HG02610 (cell line): ENCODE measurements around the gene RPRD1A.
"Not testable (repeated sequence)": the region's sequence is repeated elsewhere in the genome, so short reads cannot be mapped to it uniquely, and the experiment has no call there.

Experiments
- ATAC-seq: cut with Tn5 transposase; IDR thresholded peaks from one replicate; pipeline ENCODE4 v1.9.1; 2021; ENCODE audit warnings: mild to moderate bottlenecking, moderate library complexity; ENCODE audit not compliant: unreplicated experiment

Gene RPRD1A

DNA sequence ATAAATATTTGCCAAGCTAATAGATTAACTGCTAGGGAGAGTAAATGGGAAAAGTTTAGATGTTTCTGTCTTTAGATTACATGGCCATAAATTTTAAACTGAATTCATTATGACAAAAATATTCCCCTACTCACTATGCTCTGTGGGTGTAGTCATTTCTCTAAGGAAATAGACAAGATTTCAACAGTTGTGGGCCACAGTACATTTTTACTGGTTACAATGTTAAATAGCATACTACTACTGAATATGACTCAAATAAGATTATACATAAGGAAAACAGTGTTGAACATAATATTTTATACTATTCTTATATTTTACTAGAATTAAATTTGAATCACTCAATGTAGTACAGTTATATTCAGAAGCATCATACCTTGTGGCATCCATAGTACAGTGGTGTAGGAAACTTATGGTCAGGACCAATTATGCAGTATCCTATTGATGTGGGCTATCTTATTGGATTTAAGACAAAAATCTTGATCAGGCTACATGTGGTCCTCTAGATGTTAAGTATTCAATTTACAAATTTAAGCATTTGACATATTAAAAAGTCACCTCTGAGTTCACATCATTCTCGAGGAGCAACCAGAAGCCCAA lies 33.0 kb downstream of the RPRD1A start:
- no peak for ATAC-seq

DNA sequence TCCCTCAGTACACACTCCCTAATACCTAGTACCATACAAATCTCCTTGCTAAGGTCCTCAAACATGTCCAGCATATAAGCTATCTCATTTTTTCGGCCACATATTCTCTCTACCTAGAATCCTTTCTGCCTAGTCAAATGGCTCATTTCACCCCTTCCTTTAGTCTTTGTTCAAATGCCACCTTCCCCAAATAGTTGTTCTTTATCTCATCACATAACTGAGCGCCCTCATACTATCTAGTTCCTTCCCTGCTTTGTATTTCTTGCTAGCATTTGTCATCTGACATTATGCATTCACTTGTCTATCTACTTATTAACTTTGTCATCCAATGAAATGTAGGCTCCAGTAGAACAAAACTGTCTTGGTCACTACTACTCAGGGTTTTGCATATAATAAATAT lies 35.5 kb downstream of the RPRD1A start:
- no peak for ATAC-seq

DNA sequence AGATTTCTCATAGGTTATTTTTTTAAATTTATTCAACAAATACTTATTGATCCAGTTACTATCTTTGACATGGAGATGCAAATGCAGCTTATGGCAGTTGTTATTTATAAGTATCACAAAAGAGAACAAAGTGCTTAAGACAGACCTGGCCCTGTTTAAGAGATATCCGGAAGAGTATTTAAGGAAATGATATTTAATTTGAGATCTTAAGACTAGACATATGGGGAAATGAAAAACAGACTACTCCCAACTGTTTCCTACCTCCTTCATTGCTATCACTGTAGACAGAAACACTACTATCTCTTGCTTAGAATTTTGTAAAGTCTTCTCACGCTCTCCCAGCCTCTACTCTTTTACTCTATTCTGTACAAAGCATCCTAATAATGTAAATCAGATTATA lies 36.0 kb downstream of the RPRD1A start:
- no peak for ATAC-seq

DNA sequence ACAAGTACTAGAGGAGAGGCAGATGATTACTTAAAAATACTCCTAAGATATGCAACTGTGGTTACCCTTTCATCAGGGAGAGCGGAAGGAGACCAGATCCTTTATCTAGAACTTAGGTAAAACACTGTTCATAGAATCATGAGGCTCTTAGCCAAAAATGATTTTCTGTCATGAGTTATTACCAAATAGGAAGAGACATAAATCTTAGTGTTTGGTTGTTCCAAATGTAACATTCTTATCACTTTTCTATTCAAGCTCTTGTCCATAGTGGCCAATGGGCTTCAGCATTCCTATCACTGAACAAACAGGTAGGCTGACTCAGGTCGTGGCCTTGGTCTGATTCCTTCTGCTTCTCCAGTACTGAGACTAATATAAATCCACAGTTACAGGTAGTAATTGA lies 38.5 kb downstream of the RPRD1A start:
- no peak for ATAC-seq

DNA sequence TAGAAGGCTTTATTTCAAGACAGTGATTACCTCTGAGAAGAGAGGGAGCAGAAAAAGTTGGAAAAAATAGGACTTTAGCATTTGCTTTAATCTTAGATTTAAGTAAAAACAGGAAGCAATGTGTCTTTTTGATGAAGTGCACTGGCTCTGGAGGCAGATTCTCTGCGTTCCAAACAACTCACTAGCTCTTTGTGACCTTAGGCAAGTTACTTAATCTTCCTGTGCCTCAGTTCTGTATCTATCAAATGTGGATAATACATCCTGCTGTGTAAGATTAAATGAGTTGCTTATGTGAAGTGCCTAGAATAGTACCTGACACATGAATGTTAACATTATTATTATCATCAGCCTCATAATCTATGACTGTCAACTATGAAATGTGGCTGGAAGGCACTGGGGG lies 42.3 kb downstream of the RPRD1A start:
- no peak for ATAC-seq

DNA sequence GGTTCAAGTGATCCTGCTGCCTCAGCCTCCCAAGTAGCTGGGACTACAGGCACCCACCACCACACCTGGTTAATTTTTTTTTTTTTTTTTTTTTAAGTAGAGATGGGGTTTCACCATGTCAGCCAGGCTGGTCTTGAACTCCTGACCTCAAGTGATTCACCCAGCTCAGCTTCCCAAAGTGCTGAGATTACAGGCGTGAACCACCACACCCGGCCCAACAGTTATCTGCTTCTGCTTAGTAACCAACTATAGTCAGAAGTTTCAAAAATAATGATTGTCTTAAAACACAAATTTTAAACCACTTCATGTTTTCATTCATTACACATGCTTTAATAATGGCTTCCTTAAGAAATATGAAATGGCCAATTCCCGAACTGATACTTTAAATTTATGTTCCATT lies 43.1 kb downstream of the RPRD1A start:
- ATAC-seq, result not testable (repeated sequence)

DNA sequence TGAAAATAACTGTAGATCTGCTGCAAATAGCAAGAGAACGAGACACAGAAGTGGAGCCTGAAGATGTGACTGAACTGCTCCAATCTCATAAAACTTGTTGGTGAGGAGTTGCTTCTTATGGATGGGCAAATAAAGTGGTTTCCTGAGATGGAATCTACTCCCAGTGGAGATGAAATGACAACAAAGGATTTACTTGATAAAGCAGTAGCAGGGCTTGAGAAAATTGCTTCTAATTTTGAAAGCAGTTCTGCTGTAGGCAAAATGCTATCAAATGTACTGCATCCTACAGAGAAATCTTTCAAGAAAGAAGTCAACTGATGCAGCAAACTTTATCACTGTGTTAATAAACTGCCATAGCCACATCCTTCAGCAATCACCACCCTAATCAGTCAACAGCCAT lies 44.0 kb downstream of the RPRD1A start:
- ATAC-seq, result no peak

DNA sequence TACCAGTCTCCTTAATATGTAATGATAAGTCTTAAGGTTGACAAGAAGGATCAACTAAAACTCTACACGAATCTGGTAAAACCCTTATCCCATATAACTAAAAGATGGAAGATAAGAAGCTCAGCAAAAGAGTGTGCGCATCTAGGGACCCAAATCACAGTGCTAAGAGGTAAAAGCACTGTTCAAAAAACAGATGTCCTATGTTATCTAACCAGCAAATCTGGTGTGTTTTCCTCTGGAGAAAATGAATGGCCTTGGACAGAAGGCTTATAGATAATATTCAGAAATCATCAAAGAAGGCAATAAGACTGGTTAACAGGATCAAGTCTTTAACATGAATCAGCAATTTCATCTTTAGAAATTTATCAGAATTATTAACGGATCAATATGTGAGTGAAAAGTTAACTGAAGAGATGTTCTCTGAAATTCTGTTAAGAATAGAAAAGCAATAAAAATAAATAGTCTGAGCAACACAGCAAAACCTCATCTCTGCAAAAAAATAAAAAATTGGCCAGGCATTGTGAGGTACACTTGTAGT lies 47.1 kb downstream of the RPRD1A start:
- ATAC-seq, result no peak

DNA sequence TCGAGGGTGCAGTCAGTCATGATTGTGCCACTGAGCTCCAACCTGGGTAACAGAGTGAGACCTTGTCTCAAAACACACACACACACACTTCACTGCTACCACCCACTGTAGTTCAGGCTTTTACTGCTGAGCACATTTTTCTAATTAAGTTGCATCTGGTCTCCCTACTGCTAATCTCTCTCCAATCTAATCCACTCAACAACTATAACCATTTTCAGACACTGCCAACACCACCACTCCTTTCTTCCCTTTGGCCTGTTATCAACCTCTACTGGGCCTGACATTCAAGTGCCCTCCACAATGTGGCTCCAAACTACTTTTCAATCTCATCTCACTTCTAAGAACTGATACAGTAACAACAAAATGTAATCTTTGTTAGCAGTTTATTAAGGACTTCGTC lies 50.1 kb downstream of the RPRD1A start:
- ATAC-seq, result no peak

DNA sequence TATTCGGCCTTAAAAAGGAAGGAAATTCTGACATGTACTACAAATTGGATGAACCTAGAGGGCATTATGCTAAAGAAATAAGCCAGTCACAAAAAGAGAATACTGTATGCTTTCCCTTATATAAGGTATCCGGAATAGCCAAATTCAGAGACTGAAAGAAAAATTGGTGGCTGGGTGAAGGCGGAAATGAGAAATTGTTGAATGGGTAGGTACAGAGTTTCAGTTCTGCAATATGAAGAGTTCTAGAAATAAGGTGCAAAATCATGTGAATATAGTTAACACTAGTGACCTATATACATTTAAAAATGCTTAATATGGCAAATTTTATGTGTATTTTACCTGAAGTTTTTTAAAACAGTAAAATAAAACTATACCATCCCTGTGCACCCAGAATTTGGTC lies 51.7 kb downstream of the RPRD1A start:
- ATAC-seq, result peak; percentile 92

DNA sequence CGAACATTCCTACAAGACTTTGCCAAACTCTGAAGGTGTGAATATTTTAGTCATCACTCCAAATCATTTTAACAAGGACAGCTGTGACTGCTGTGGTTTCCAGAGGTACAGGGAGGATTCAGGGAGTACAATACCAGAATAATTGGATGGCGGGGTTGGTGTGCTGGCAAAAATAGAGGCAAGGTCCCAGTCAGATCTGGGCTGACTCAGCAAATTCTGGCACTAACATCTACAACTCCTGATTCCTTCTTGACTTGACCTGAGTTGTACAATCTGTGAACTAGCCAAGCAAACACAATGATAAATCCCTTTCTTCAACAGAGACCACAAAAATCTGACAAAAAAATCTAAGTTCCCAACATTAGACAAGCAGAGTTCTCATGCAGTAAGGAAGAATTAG lies 54.5 kb downstream of the RPRD1A start:
- no peak for ATAC-seq

DNA sequence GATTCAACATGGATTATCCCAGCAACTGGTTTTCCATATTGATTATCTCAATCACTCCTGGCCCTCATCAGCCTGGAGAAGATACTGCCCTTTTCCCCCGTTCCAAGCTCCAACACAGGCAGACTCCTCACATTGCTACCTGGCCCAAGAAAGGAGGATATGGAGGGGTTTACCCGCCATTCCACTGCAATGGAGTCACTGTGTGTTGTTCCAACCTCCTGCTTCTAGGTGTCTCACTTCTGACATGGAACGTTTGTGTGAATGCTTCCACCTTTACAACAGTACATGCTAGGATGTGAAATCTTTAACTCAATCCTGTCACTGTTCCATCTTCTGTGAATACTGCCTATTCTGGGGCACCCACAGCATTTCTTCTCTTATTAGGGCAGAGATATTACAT lies 58.1 kb downstream of the RPRD1A start:
- no peak for ATAC-seq

DNA sequence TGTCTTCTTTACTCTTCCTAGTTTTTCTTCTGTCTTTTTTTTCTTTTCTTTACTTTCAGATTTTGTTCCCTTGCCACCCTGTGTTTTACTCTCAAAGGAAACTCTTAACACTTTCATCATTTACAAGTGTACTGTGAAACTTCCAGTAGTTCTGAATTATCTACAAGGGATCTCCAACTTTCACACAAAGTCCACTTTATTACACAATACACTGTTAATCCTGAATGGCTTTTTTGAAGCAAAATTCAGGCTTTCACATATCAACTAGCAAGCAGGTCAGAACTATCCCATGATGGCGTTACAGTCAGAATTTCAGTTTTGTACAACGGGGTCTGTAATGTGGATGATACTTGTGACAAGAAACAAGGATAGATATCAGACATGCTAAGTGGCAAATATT lies 60.4 kb downstream of the RPRD1A start:
- no peak for ATAC-seq

DNA sequence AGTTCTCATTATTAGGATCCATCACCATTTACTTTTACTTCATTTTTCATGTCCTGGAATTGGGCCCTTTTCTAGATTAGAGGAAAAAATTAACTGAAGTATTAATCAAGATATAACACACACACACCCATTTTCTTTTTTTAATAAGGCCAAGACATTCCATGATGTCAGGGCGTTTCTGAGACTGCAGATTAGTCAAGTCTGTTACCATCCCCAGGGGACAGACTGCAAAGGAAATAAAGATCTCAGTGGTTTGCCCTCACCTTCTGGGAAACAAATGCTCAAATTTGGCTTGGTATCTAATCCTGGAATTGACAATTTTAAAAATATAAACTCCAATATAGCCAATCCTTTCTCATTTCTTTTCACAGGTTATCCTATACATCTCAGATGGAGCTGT lies 67.4 kb downstream of the RPRD1A start:
- no peak for ATAC-seq

DNA sequence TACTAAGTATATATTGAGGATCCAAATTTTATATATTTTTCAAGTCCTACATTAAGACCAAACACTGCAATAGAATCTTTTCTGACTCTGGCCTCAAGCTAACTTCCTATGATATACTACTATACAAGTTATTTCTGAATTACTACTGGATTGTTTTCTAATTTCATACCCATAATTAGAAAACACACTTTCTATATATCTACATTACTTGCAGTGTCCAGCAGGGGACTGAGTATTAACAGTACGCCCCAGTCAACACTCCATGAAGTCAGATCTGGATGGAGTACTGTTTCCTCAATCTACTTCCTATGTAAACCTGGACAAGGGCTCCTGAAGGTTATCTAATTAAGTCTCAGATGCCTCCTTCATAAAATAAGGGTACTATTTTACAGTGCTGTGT lies 68.4 kb downstream of the RPRD1A start:
- ATAC-seq, result no peak

DNA sequence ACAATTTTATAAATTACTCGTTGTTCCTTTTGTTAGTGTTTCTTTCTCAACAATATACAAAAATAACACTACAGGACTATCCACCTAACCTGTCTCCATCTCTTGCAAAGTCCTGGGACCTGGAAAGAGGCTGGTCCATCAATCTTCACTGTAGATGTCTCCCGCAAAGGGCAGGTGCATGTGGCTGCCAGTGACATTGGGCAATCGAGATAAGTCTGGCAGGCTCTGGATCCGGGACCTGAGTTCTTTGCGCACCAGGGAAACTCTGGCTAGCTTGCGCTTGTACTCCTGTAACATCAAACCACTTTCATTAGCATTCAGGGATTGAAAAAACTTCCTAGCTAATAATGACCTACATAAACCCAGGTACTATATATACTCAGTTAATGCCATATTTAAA lies 74.3 kb downstream of the RPRD1A start:
- ATAC-seq, result no peak

DNA sequence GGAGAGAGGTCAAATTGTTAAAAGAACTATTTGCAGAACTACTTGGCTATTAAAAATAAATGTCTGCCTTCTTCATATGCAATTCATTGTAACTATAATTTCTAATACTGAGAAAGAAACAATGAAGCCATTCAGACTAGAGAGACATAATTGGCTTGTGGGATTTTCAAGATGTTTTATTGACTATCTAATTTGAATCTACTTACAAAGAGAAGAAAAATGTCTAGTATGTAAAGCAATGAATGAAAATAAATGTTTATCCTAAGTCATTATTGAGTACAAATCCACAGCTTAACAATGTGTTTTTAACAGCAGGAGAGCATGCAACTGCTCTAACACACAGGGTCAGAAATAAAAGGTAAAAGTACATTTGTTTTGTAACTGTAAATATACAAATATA lies 75.7 kb downstream of the RPRD1A start:
- ATAC-seq, result no peak

DNA sequence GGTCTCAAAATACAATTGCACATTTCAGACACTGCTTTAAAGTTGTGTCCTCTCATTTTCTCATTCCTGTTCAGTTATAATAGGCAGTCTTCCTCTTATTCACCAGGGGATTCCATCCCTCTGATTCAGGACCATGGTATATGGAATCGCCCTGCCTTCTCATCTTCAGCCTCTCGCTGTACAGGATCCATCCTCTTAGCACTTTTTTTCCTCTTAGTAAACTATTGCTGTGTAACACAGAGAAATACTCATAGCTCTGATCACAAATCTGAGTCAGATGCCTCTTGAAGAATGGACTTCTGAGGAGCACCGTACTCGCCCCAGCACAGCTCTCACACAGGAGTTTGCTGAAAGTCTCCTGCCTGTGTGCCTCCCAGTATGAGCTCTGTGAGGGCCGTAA lies 83.5 kb downstream of the RPRD1A start:
- ATAC-seq, result no peak

DNA sequence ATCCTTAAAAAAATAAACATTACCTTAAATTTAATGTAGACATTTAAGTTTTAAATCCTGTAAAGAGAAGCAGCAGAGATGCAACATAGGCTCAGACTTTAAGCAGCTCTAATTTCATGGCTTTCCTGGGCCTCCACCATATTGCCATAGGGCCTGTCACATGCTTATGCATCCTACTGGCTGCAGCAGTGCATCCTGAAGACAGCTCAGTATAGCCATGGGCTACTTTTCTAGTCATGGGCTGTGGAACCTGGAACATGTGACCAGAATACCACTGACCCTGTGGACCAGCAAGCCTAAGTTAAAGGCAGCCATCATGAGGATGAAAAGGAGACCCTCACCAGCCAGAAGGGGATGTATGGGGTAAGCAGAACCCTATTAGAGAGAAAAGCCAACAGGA lies 84.2 kb downstream of the RPRD1A start:
- ATAC-seq, result no peak

DNA sequence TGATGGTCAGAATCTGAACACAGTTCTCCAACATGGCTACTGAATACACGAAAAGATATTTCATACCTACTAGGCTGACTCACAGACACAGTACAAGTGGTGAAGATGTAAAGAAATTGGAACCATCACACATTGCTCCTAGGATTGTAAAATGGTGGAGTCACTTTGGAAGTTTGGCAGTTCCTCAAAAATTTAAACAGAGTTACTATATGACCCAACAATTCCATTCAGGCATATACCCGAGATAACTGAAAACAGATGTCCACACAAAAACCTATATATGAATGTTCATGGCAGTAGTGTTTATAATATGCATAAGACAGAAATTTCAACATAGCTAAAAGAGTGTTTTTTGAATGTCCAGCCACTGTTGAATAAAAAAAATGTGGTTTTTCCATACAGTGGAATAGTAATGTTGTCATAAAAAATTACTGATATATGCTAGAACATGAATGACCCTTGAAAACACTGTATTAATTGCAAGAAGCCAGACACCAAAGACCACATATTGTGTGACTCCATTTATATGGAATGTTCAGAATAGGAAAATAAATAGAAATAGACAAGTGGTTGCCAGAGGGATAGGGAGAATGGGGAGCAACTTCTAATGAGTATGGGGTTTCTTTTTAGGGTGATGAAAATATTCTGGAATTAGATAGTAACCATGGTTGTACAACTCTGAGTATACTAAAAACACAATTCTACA lies 84.8 kb downstream of the RPRD1A start:
- no peak for ATAC-seq

DNA sequence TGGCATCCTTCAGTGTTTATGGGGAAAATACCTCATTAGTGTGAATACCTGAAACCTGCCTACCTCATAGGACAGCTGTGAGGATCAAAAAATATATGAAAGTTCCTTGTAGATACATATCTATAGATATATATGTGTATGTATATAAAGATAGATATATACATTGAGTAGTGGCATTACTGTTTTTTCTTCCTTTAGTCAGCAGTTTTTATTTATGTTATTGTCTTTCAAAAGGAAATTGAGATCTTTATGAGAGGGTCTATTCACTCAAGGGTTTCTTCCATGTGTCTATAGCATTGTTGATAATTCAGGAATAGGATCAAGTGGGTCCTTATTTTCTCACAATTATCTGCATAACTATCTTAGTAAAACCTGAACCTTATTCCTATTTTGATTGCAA lies 88.2 kb downstream of the RPRD1A start:
- no peak for ATAC-seq

DNA sequence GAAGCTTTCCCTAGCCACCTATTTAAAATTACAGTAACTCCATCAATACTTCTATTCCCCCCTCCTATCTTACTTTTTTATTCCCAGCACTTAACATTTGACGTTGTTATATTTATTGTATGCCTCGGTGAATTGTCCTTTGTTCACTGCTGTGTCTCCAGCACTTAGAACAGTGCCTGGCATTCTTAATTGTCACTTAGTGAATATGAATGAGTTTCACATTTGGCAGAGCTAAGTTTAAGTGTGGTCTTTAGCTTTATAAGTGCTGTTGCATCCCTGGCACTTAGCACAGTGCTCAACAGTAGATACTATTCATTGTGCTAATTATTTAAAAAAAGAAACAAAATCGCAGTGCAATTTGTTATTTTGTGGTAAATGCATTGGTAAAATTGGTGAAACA lies 93.2 kb downstream of the RPRD1A start:
- no peak for ATAC-seq

DNA sequence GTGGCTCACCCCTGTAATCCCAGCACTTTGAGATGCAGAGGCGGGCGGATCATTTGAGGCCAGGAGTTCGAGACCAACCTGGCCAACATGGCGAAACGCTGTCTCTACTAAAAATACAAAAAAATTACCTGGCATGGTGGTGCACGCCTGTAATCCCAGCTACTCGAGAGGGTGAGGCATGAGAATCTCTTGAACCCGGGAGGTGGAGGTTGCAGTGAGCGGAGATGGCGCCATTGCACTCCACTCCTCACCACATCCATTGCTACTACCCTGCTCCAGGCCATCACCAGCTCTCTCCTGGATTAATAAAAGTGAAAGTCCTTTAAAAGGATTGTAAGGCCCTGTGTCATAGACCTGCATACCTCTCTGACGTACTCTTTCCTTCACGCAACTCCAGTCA lies 93.7 kb downstream of the RPRD1A start:
- ATAC-seq, result no peak
